Pulmonary artery endothelial cell (primary cell): ENCODE data around the gene PDE4D. TPM values are rescaled to one million over a fixed set of nuclear protein-coding genes. Genes with fewer than 3 reads are reported as not detected.
"Not testable (repeated sequence)": the region's sequence is repeated elsewhere in the genome, so short reads cannot be mapped to it uniquely, and the experiment has no call there.

Experiments used
- DNase-seq: peaks from one replicate; pipeline ENCODE4 v3.0.0-alpha.2; 2011; ENCODE audit warnings: low read depth, low spot score
- total RNA-seq: library from RNA; depleted of rRNA; stranded (reverse); fragments of >200 nt; gene quantifications from 2 replicates; pipeline ENCODE4 v1.2.3, GENCODE V29; 2014

PDE4D gene
- total RNA-seq, 1 donor from 2014 or later: 22.4 TPM

- no peak for DNase-seq
Measured at GRCh38 chr5:58985759-58986158, 907.8 kb downstream of the PDE4D start.

GRCh38 chr5:58985311-58985710 lies 908.2 kb downstream of the PDE4D start:
- DNase-seq: no peak

GRCh38 chr5:58983526-58984452 lies 909.7 kb downstream of the PDE4D start:
- DNase-seq: no peak

- no peak for DNase-seq
Measured at GRCh38 chr5:58980890-58981289, 912.6 kb downstream of the PDE4D start.

- DNase-seq: no peak
Measured at GRCh38 chr5:58979090-58979489, 914.4 kb downstream of the PDE4D start.

- DNase-seq: no peak
Measured at GRCh38 chr5:58974601-58975000, 918.9 kb downstream of the PDE4D start.

- no peak for DNase-seq
Measured at GRCh38 chr5:58974083-58974482, 919.4 kb downstream of the PDE4D start.

- DNase-seq: no peak
Measured at GRCh38 chr5:58972301-58972700, 921.2 kb downstream of the PDE4D start.

- no peak for DNase-seq
Measured at GRCh38 chr5:58970766-58971165, 922.8 kb downstream of the PDE4D start.

GRCh38 chr5:58969795-58970194 lies 923.7 kb downstream of the PDE4D start:
- DNase-seq: no peak

GRCh38 chr5:58969253-58969652 lies 924.3 kb downstream of the PDE4D start:
- no peak for DNase-seq

GRCh38 chr5:58968350-58968749 lies 925.2 kb downstream of the PDE4D start:
- DNase-seq: no peak

- DNase-seq: no peak
Measured at GRCh38 chr5:58967597-58968281, 925.8 kb downstream of the PDE4D start.

- no peak for DNase-seq
Measured at GRCh38 chr5:58965677-58966414, 927.7 kb downstream of the PDE4D start.

GRCh38 chr5:58963821-58964220 lies 929.7 kb downstream of the PDE4D start:
- DNase-seq: no peak

- no peak for DNase-seq
Measured at GRCh38 chr5:58963361-58963760, 930.2 kb downstream of the PDE4D start.

GRCh38 chr5:58961631-58962280 lies 931.8 kb downstream of the PDE4D start:
- DNase-seq: no peak

GRCh38 chr5:58958701-58959100 lies 934.8 kb downstream of the PDE4D start:
- no peak for DNase-seq

- not testable (repeated sequence) for DNase-seq
Measured at GRCh38 chr5:58953218-58953617, 940.3 kb downstream of the PDE4D start.

GRCh38 chr5:58950224-58950623 lies 943.3 kb downstream of the PDE4D start:
- no peak for DNase-seq

GRCh38 chr5:58946230-58946629 lies 947.3 kb downstream of the PDE4D start:
- DNase-seq: no peak
